Left ventricle myocardium inferior (tissue), 1 donor: Measurements from ENCODE around the gene ZFHX2. TPM values are rescaled to one million over a fixed set of nuclear protein-coding genes. Genes with fewer than 3 reads are reported as not detected.

Experiments
- DNase-seq: peaks from one replicate; pipeline ENCODE4 v3.0.0-alpha.2; 2020
- H3K27ac ChIP-seq: fragments of 200-600 bp; replicated peaks from 2 replicates; pipeline ENCODE4 v1.8.0; 2021
- H3K27me3 ChIP-seq: fragments of 200-600 bp; 2 replicates; pipeline ENCODE4 v1.8.0; 2021; ENCODE audit warnings: low read depth
- H3K36me3 ChIP-seq: fragments of 200-600 bp; 2 replicates; pipeline ENCODE4 v1.8.0; 2021
- H3K4me1 ChIP-seq: fragments of 200-600 bp; 2 replicates; pipeline ENCODE4 v1.8.0; 2021
- H3K4me3 ChIP-seq: fragments of 200-600 bp; 2 replicates; pipeline ENCODE4 v1.8.0; 2021; ENCODE audit warnings: mild to moderate bottlenecking, moderate library complexity
- H3K9me3 ChIP-seq: fragments of 200-600 bp; replicated peaks from 2 replicates; pipeline ENCODE4 v1.8.0; 2021
- CTCF ChIP-seq: fragments of 200-600 bp; IDR thresholded peaks from 2 replicates; pipeline ENCODE4 v1.8.0; 2021; ENCODE audit warnings: antibody characterized with exemption, mild to moderate bottlenecking, borderline replicate concordance
- intact Hi-C: fragments of 100-400 bp; cut with micrococcal nuclease; formaldehyde crosslinking; loops from one replicate; pipeline ENCODE4 v1.11.0; 2022
- total RNA-seq: library from RNA; stranded (reverse); fragmentation: NEBNext Ultra II Directional; extraction: Animal tissue kit (Norgen Biotek cat#: 25700); gene quantifications from one replicate; pipeline ENCODE4 v1.2.1, GENCODE V29; 2021
- donor health status: DM: no; HTN: yes; CAD: no; lungs with severe emphysema.

The ZFHX2 gene
- total RNA-seq, 1 donor from 2014 or later = 0.74 TPM

GRCh38 chr14:23570806-23571483 is 19.4 kb upstream of the ZFHX2 start:
- H3K9me3 ChIP-seq = no peaks in the 10 kb centered on the region
- H3K4me1 ChIP-seq = peaks cover 19% of the 10 kb centered on the region
- H3K27me3 ChIP-seq = peaks cover 49% of the 10 kb centered on the region
- no peak for TF ChIP-seq CTCF
- H3K27ac ChIP-seq = no peak overlapping the region
- H3K36me3 ChIP-seq = no peaks in the 10 kb centered on the region
- intact Hi-C loops = no loop called here
- H3K4me3 ChIP-seq = no peak overlapping the region
- DNase-seq = no peak

GRCh38 chr14:23569443-23570151 is 18.0 kb upstream of the ZFHX2 start:
- H3K4me3 ChIP-seq = no peak overlapping the region
- no peak for DNase-seq
- H3K27me3 ChIP-seq = peaks cover 35% of the 10 kb centered on the region
- TF ChIP-seq CTCF = no peak
- H3K9me3 ChIP-seq = no peaks in the 10 kb centered on the region
- peaks cover 19% of the 10 kb centered on the region for H3K4me1 ChIP-seq
- H3K36me3 ChIP-seq = no peaks in the 10 kb centered on the region
- no peak overlapping the region for H3K27ac ChIP-seq
- intact Hi-C loops = no loop called here

GRCh38 chr14:23568600-23569331 is 17.2 kb upstream of the ZFHX2 start:
- Histone ChIP-seq H3K27me3 (peaks cover 27% of the 10 kb centered on the region), H3K27ac (no peak overlapping the region), H3K9me3 (no peaks in the 10 kb centered on the region), H3K4me1 (peaks cover 19% of the 10 kb centered on the region), H3K36me3 (no peaks in the 10 kb centered on the region), H3K4me3 (no peak overlapping the region)
- intact Hi-C loops = no loop called here
- TF ChIP-seq CTCF = peak; percentile 19
- no peak for DNase-seq

GRCh38 chr14:23568021-23568599 is 16.5 kb upstream of the ZFHX2 start:
- Histone ChIP-seq H3K9me3 (no peaks in the 10 kb centered on the region), H3K4me1 (peaks cover 19% of the 10 kb centered on the region), H3K27ac (peak overlapping the region; percentile 78), H3K27me3 (peaks cover 20% of the 10 kb centered on the region), H3K4me3 (peak overlapping the region; percentile 80), H3K36me3 (no peaks in the 10 kb centered on the region)
- DNase-seq = no peak
- no peak for TF ChIP-seq CTCF
- intact Hi-C loops = no loop called here
